Stimulated activated CD8-positive, alpha-beta memory T cell treated with anti-CD3 and anti-CD28 coated beads, Interleukin-2, amount 100 ng/mL, for 1 hour (primary cell): ENCODE measurements around the gene HEMK1.

Experiments
- DNase-seq, 2 donors: peaks; one replicate each; pipeline ENCODE4 v3.0.0-alpha.2; 2020; ENCODE audit warnings: low read depth in 2 of 2

Gene HEMK1

DNA sequence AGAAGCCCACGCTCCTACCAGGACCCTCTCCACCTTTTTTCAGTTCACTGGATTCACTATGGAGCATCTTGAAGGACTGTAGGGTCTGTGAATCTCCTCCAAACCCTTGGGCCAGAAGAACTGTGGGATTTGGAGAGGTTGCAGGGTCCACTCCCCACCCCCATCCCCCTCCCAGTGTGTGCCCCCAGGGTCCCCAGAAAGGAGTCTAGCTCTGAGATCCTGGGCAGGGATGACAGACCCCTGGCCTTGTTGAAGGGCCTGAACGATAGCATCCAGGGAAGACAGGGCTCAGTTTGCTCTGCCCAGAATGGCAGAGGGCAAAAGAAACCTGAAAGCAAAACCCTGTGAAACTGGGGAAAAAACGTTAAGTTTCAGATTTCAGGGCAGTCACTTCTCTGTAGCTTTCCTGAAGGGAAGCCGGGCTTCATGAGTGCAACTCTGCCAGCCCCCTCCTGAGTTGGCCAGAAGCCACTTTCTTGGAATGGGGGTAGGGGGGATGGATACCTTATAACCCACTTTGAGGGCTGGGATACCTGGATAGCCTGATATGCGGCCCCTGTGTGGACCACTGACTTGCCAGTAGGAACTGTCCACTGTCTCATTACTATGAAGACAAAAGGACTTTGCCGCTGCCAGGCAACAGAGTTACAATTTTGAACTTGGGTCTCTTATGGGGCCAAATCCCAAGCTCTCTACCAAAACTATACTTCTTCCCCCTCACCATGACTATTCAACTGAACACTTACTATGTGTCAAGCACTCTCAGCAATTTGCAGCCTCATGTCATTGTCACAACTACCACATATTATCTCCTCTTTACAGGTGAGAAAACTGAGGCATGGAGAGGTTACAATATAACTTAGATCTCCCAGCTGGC is 43.9 kb downstream of the HEMK1 start:
- DNase-seq, result no peak

DNA sequence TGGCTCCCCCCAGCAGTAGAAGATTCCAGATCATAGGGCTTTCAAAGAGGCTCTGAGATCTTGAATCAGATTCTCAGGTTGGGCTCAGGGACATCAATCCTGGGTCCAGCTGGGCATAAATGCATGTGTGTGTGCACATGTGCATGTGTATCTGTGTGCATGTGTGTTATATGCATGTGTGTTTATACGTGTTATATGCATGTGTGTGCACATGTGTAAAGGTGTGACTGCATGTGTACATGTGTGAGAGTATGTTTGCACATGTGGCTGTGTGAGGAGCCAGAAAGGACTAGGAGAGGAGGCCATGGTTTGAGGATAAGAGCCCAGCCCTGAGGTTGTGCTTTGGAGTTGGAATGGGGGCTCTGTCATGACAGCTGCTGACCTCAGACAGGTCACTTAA is 45.9 kb downstream of the HEMK1 start:
- DNase-seq, result no peak

DNA sequence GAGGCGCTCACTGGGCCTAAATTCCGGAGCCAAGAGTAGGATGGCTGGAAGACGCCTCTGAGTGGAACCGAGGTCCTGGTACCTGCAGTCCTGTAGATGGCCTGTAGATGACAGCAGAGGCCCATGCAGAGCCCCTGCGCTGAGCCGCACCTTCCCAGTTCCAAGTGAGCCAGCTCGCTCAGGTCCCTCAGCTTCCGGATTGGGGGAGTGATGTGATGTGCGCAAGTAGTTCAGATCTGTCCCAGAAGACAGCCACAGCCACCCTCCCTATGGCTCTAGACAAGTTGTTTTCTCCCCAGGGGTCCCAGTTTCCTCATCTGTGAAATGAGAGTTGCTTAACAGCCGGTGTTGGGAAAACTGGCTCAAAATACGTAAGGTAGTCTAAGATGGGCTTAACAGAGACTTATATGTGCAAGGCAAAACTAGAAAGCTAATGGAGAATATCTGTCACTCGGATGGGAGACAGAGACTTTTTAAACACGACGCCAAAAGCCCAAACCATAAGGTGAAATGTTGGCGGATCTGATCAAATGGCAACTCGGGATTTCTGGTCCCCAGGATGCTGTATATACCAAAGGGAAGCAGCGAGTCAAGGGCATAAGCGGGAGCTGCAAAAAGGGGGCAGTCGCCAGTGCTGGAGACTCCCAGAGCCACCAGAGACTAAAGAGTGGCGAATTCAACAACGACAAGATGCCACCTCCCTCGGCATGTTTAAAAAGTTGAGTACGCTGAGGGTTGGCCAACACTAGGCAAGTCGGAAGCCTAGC is 46.9 kb downstream of the HEMK1 start:
- DNase-seq, result peak; percentile 67 to 70

DNA sequence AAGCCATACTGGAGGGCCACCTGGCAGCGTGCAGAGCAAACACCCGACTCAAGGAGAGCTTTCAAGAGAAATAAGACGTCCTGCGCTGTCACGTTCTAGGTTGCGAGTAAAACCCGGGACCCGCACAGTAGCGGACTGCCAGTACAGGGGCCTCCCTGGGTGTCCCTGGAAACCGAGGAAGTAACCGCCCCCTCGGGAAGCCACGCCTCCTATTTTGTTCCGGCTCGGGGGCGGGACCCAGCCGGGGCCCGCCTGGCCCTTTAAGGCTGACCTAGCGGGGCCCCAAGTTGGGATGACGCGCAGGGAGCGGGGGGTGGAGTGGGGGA is 47.4 kb downstream of the HEMK1 start:
- DNase-seq, result peak; percentile 93 to 94

DNA sequence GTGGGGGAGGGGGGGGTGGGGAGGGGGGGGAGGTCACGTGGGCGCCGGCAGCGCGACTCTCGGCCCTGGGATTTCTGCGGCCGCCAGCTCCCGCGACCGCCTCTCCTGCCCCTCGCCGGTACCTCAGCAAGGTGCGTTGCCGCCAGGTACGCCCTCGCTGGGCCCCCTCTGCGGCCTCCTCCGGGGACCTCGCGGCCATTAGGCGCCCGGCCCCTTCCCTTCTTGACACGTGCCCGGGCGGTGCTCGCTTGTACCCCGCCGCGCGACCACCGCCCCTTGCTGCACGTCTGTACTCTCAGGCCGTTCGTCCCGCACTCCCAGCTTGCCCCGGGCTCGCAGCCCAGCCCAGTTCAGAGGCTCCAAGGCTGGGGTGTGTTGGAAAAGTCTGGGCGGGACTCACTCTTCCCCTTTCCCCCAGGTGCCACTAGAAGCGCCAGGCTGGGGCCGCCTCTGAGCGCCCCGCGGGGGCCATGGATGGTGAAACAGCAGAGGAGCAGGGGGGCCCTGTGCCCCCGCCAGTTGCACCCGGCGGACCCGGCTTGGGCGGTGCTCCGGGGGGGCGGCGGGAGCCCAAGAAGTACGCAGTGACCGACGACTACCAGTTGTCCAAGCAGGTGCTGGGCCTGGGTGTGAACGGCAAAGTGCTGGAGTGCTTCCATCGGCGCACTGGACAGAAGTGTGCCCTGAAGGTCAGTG is 47.9 kb downstream of the HEMK1 start, which contains the start of gene MAPKAPK3:
TSS of gene MAPKAPK3 (plus strand) at position 56 of the 696 bp plus-strand sequence. CDS start at position 471, 415 bp downstream.
- no peak for DNase-seq

DNA sequence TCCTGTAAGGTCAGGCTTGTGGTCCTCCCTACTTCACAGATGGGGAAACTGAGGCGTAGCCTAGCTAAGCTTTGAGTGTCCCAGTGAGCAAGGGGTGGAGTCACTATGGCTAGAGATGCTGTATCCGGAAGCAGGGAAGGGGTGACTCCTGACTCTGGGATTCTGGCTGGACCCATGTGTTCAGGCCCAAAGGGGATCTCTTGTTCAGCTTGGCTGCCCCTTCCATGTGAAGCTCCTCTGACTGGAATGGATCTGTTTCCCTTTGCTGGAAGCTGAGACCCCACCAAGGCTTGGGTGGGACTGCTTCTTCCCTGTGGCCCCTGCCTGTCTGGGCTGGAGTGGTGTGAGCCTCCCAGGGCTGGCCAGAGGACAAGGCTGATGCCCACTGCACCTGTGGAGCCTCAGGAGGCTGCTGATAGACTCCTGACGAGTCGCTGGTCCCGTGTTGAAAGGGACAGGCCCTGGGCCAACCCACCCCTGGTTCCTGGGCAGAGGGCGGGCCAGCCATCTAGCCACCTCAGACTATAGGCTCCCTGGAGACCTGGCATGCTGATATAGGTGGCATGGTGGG is 48.7 kb downstream of the HEMK1 start:
- no peak for DNase-seq

DNA sequence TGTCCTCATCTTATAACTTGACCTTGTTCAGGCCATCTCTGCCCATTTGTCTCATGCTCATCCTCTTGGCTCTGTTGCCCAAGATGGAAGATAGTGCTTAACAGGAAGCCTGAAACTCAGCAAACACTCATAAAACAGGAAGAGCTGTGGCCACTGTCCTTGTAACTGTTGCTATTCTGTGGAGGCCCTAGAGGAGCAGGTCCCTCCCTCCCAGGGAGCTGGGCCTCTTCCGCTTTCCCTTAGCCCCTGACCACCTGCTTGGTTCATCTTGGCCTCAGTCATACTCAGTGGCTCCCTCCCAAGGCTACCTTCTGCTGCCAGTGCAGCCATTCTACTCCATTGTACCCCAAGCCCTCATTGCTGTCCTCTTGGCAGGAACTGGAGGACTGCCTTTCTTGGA is 51.1 kb downstream of the HEMK1 start:
- no peak for DNase-seq

DNA sequence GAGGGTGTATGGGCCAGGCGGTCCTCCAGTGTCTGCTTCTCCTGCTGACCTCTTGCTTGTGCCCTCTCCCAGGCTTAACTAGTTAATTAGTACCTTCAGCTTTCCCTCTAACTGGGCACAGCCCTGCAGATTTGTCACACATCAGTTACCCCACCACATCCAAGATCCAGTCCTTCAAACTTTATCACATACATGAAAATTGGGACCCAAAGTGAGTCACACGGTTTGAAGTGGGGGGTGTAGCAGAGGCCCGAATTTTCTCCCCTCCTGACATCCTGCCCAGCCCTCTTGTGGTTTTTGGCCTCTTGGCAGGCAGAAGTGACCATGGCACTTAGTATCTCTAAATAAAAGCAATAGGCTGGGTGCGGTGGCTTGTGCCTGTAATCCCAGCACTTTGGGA is 51.5 kb downstream of the HEMK1 start:
- no peak for DNase-seq

DNA sequence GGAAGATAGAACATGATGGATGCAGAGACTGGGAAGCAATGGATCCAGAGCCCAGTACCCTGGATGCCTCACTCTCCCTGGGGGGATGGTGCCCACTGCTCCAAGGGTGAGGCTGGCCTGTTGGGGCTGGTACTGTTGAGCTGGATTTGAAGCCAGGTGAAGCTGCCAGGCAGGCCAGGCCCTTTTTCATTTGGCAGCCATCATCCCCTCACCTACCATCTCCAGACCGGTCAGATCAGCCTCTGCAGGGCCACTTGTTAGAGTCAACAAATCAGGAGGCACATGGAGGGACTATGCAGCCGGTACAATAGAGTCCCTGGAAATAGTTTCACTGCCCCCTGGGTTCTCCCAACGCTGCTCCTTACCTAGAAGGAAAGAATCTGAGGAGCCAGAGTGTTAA is 53.6 kb downstream of the HEMK1 start:
- no peak for DNase-seq

DNA sequence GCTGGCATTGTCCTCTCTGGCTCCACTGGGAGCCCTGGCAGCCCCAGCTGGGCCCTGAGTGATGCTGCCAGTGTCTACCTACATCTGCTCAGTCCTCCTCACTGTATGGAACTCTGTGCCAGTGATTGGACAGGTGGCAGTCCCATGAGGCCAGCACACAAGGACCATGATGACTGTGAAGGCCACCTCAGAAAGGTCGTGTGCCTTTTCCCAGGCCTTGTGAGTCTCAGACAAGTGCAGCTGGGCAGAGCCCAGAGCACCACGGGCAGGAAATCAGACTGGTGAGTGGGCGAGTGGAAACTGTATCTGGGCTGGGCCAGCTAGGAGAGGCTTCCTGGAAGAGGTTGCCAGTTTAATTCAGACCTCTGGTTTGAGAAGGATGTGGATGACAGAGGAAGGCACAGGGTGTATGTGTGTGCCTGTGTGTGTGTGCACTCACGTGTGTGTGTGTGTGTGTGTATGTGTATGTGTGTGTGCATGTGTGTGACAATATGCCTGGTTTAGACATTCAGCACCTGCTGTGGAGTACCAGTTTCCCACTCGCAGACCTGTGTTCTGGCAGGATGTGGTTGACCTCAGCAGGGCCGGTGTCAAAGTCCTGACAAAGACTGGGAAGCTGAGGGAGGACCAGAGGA is 54.6 kb downstream of the HEMK1 start:
- no peak for DNase-seq

DNA sequence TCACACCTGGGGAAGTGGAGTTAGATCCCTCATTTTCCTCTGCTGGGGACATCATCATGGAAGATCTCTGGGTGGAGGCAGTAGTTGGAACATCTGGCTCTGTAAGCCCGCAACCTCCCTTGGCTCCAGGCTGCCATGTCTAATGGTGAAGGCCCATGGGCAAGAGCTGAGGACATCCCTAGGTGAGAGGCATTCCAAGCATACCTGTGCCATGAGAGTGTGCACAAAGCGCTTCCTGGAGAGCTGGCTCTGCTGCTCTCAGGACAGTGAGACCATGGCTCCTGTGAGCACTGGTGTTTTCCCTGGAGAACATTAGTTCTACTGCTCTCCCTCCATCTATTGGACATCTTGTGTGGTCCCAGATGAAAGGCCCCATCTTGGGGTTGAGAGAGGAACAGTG is 55.3 kb downstream of the HEMK1 start:
- no peak for DNase-seq

DNA sequence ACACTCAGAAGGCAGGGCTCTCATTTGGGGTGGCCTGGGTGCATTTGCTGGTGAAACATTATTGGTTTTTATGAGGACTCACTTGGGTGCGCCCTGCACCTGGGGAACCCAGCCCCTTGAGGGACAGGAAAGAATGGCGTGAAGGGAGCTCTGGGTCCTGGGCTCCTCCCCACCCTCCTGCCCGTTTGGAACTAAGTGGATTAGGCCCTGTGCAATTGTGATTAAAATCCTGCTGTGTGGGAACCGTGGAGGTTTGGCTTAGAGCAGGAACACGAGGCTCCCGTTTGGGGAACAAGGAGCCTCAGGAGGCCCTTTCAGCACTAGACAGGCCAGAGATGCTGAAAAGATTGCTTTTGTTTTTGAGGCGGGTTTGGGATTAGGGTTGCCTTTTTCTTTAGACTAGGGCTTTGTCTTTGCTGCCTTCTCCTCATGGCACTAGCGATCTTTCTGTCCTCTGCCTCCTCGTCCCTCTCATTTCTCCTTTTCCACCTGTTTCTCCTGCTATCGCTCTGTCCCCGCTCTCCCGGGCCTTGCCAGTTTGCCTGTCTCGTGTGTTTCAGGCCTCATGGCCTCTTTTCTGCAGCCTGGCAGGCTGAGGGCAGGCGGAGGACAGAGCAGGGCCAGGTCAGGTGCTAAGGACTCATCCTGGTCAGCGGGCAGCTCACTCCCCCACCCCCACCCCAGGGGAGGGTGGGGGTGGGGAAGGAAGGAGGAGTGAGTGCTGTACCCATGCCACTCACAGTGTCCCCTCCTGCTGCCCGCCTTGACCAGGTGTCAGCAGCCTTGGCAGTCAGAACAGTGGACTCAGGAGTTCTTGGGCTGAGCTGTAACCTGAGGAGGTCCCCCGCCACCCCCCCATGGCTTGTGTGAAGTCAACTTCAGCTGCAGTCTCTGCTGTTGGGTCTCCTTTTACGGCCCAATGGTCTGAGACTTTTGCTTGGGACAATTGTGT is 56.2 kb downstream of the HEMK1 start:
- no peak for DNase-seq

DNA sequence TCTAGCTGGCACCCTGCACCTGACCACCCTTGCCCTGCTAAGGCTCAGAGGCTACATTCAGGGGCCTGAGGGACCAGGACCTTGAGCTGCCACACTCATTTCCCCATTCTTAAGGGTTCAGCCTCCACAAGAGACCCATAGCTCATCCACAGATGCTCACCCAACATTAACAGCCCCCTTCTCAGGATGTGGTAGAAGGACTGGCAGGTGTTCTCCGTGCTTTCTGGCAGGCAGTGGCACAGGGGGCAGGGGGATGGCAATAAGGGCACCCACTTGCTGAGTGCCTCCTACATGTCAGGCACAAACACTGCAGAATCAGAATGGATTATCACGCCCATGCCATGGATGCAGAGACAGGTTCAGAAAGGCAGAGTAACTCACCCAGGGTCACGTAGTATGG is 57.1 kb downstream of the HEMK1 start:
- no peak for DNase-seq

DNA sequence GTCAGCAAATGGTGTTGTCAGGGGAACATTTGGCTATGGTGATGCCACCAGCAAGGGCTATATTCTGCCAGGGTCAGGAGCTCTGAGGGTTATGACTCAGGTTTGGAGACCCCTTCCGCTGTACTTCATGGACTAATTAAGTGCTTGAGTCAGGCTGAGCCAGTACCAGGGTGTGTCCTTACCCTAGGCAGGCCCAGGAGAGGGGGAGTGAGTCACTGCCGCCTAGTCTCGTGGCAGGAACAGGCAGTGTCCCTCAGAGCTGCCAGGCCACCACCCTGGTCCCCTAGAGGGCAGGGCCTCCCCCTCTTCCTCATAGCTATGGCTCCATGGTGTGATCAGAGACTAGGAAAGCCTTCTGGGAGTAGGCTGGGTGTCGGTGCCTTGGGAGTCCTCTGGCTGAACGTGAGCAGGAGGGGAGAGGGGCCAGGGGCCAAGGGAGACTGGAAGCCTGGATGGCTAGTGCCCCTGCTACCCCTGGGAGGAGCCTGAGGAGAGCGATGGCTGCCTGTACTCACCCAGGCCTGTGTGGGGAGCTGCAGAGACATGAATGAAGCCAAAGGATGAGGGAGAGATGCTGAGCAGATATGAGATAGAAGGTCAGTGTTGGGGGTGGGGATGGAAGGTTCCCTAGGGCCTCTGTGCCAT is 58.2 kb downstream of the HEMK1 start:
- no peak for DNase-seq

DNA sequence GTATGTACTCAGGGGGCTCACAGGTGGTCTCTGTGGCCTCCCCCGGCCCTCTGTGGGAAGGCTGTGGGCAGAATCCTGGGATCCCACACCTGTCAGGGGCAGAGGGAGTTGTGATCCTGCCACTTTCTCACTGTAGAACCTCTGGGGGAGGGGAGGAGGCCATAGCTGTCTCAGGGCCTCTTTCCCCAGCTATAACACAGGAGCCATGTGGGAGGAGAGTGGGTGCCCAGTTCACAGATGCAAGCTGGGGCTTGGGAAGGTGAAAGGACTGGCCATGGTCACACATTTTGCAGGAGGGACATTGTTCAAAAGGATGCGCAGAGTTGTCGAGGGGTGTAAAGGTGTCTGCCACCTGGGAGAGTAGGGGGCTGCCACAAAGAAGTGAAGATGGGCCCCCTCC is 59.3 kb downstream of the HEMK1 start:
- no peak for DNase-seq

DNA sequence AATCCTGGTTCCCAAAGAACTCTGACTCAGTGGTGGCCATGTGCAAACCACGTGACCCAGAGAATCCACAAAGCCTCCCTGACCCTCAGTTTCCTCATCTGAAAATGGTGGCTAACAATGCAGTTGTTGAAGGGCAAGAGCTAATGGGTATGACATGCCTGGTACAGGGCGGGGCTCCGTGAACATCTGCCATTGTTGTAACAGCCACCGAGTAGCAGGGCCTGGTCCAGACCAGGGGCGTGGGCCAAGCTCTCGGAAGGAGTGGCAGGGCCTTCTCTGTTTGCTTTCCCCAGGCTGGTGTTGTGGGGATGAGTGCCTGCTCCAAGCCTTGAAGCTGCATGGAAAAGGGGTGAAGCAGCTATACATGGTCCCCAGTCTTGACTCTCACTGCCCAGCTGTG is 61.1 kb downstream of the HEMK1 start:
- DNase-seq, result no peak

DNA sequence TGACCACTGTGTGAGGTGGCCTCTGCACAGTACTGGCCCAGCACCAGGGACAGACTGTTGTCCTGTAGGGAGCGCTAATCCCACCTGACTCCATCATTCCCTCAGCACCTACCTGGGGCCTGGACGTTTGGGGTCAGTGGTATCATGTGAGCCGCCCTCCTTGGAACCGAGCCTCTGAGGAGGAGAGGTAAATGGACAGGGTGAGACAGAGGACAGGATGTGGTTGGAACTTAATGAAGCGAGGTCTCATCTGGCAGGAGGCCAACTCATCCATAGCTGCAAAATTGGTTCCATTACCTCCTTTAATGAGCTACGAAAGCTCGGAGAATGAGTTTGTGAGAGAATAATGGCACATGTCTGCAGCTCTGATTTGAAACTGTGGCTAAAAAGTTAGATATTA is 61.6 kb downstream of the HEMK1 start:
- no peak for DNase-seq

DNA sequence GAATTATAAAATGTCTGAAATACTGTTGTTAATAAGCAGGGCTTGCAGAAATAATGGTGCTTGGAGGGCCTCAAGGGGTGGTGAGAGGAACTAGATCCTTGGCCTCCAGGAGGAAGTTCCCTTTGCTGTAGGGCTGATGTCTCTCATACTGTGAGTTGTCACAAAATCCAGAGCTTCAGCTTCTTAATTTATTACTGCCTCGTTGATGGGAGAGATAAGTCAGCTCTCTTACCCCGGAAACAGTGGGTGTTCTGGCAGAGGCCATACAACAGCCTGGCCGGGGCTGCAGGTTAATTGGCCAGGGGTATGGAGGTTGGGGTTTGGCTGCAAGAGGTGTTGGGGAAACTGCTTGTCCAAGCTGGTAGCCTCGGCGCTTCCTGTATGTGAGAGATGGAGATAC is 63.1 kb downstream of the HEMK1 start:
- DNase-seq, result no peak

DNA sequence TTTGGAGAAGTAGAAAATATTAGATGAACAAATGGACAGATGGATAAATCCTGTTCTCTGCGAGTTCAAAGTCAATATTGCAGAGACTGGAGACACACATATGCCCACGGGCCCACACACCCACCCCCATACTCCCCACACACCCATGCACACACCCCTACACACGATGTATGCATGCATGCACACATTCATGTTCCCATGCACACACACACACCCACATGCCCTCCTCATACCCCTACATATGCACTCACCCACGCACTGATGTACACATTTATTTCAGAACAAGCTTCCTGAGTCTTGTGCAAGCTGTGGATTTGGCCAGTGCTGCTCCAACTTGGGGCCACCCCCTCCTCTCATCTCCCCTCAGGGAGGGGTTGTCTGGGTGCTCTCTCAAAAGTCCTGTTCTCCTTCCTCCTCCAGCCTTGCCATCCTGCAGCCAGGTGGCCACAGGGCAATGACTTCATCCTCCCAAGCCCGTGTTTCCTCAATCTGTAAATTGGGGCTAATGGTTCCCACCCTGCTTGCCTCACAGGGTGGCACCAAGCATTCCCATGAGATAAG is 64.0 kb downstream of the HEMK1 start:
- no peak for DNase-seq

DNA sequence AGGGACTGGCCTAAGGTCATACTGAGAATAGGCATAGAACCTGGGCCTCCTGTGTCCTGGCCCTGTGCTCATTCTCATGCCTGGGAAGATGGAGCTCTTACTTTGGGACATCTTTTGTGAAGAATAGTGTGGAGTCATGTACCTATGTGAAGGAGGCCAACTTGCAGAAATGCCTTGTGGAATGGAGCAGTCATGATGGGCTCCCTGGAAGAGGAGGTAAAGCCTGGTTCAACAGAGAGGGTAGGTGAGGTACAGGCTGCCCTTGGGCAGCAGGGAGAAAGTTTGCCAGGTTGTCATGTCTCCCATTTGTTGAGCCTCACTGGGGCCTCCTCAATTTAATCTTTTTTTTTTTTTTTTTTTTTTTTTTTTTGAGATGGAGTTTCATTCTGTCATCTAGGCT is 65.7 kb downstream of the HEMK1 start:
- DNase-seq, result no peak
